GM23338 (cell line): ENCODE results near the gene TOX2. TPM values are rescaled to one million over a fixed set of nuclear protein-coding genes. Genes with fewer than 3 reads are reported as not detected.

Source experiments
- ATAC-seq: fragments of 200-7000 bp; cut with Tn5 transposase; 3 replicates; pipeline ENCODE4 v1.9.1; 2020
- DNase-seq: peaks from one replicate; pipeline ENCODE4 v3.0.0-alpha.2; 2015; ENCODE audit warnings: low spot score
- H2AFZ ChIP-seq: fragments of 200-600 bp; sonication (generic); 2 replicates; pipeline ENCODE4 v1.8.0; 2016; ENCODE audit warnings: antibody characterized with exemption, mild to moderate bottlenecking, moderate library complexity
- H3F3A ChIP-seq: fragments of 200-600 bp; sonication (generic); replicated peaks from 2 replicates; pipeline ENCODE4 v1.8.0; 2017; ENCODE audit warnings: antibody characterized with exemption, mixed run types, low read depth
- H3K27ac ChIP-seq: fragments of 200-600 bp; sonication (generic); 2 replicates; pipeline ENCODE4 v1.6.1; 2016; ENCODE audit warnings: low read depth
- H3K27me3 ChIP-seq: fragments of 200-600 bp; sonication (generic); 2 replicates; pipeline ENCODE4 v1.8.0; 2016; ENCODE audit warnings: mild to moderate bottlenecking, mixed run types, moderate library complexity; ENCODE audit not compliant: insufficient read depth
- H3K36me3 ChIP-seq: fragments of 200-600 bp; sonication (generic); 2 replicates; pipeline ENCODE4 v1.8.0; 2016; ENCODE audit warnings: mild to moderate bottlenecking; ENCODE audit not compliant: insufficient read depth
- H3K4me1 ChIP-seq: fragments of 200-600 bp; sonication (generic); 2 replicates; pipeline ENCODE4 v1.8.0; 2016; ENCODE audit warnings: mild to moderate bottlenecking, moderate library complexity; ENCODE audit not compliant: insufficient read depth
- H3K4me2 ChIP-seq: fragments of 200-600 bp; sonication (generic); 2 replicates; pipeline ENCODE4 v1.7.1; 2017; ENCODE audit warnings: mixed run types
- H3K4me3 ChIP-seq: fragments of 200-600 bp; sonication (generic); 2 replicates; pipeline ENCODE4 v1.6.1; 2016; ENCODE audit warnings: mixed run types
- H3K79me2 ChIP-seq: fragments of 200-600 bp; sonication (generic); replicated peaks from 2 replicates; pipeline ENCODE4 v1.8.0; 2017; ENCODE audit warnings: mild to moderate bottlenecking; ENCODE audit not compliant: insufficient read depth
- H3K9me2 ChIP-seq: fragments of 200-600 bp; sonication (generic); 2 replicates; pipeline ENCODE4 v1.8.0; 2017; ENCODE audit not compliant: insufficient read depth
- H4K20me1 ChIP-seq: fragments of 200-600 bp; sonication (generic); replicated peaks from 2 replicates; pipeline ENCODE4 v1.8.0; 2017; ENCODE audit warnings: mild to moderate bottlenecking; ENCODE audit not compliant: insufficient read depth
- H3K27ac Mint-ChIP-seq: 2 replicates; pipeline ENCODE4 v1.8.0; 2020; ENCODE audit warnings: inconsistent platforms, mild to moderate bottlenecking, moderate library complexity, mixed read lengths
- H3K27me3 Mint-ChIP-seq: 3 replicates; pipeline ENCODE4 v1.8.0; 2022; ENCODE audit warnings: low read depth, mild to moderate bottlenecking, moderate library complexity, mixed read lengths, inconsistent platforms; ENCODE audit not compliant: insufficient read depth, poor library complexity
- H3K36me3 Mint-ChIP-seq: 3 replicates; pipeline ENCODE4 v1.8.0; 2021; ENCODE audit warnings: low read depth, mild to moderate bottlenecking, inconsistent platforms, moderate library complexity, mixed read lengths
- H3K4me1 Mint-ChIP-seq: 3 replicates; pipeline ENCODE4 v1.8.0; 2020; ENCODE audit warnings: mild to moderate bottlenecking, inconsistent platforms, mixed read lengths
- H3K4me3 Mint-ChIP-seq: 3 replicates; pipeline ENCODE4 v1.8.0; 2021; ENCODE audit warnings: moderate library complexity, mild to moderate bottlenecking, inconsistent platforms, mixed read lengths
- H3K9me3 Mint-ChIP-seq: 3 replicates; pipeline ENCODE4 v1.8.0; 2020; ENCODE audit warnings: moderate library complexity, mild to moderate bottlenecking, inconsistent platforms, mixed read lengths
- CREB1 ChIP-seq: fragments of 250-450 bp; sonication (Bioruptor Pico); IDR thresholded peaks from 2 replicates; pipeline ENCODE4 v1.5.0; 2020; ENCODE audit warnings: low read depth, mild to moderate bottlenecking, moderate library complexity
- EZH2 ChIP-seq: fragments of 200-600 bp; sonication (generic); IDR thresholded peaks from one replicate; pipeline ENCODE4 v1.8.0; 2017; ENCODE audit warnings: antibody characterized with exemption, mild to moderate bottlenecking, low read depth; ENCODE audit not compliant: unreplicated experiment
- EZH2phosphoT487 ChIP-seq: fragments of 200-600 bp; sonication (generic); IDR thresholded peaks from one replicate; pipeline ENCODE4 v1.8.1; 2018; ENCODE audit warnings: antibody characterized with exemption; ENCODE audit not compliant: unreplicated experiment
- JUNB ChIP-seq: IDR thresholded peaks from one replicate; pipeline ENCODE4 v1.6.1; 2016; ENCODE audit warnings: antibody characterized with exemption; ENCODE audit not compliant: unreplicated experiment
- NANOG ChIP-seq: IDR thresholded peaks from 2 replicates; pipeline ENCODE4 v1.6.1; 2016; ENCODE audit warnings: antibody characterized with exemption, borderline replicate concordance
- POLR2AphosphoS5 ChIP-seq: IDR thresholded peaks from 2 replicates; pipeline ENCODE4 v1.6.1; 2016; ENCODE audit warnings: antibody characterized with exemption, low read depth
- STAT1 ChIP-seq: IDR thresholded peaks from one replicate; pipeline ENCODE4 v1.6.1; 2016; ENCODE audit warnings: antibody characterized with exemption; ENCODE audit not compliant: unreplicated experiment
- ZNF114 ChIP-seq: fragments of 250-450 bp; sonication (Bioruptor Pico); IDR thresholded peaks from 2 replicates; pipeline ENCODE4 v1.5.0; 2020; ENCODE audit warnings: mild to moderate bottlenecking, moderate library complexity
- ZNF331 ChIP-seq: fragments of 250-450 bp; sonication (Bioruptor Pico); IDR thresholded peaks from 2 replicates; pipeline ENCODE4 v1.5.0; 2020; ENCODE audit warnings: low read depth, mild to moderate bottlenecking, moderate library complexity
- polyA plus RNA-seq: library from polyadenylated mRNA; unstranded; fragments of >200 nt; fragmentation: Nextera tagmentation; extraction: Ambion mirVana; gene quantifications from 2 replicates; pipeline ENCODE4 v1.2.1, GENCODE V29; 2016
- total RNA-seq: library from RNA; depleted of rRNA; stranded (reverse); fragments of >200 nt; shearing (Covaris generic); gene quantifications from 2 replicates; pipeline ENCODE4 v1.2.3, GENCODE V29; 2014
- TF ChIP-seq, protein P1 (sequence below): IDR thresholded peaks from 2 replicates; pipeline ENCODE4 v1.6.1; 2016; ENCODE audit warnings: antibody characterized with exemption
- TF ChIP-seq, protein P2 (sequence below): fragments of 250-450 bp; sonication (Bioruptor Pico); IDR thresholded peaks from 2 replicates; pipeline ENCODE4 v1.5.0; 2020; ENCODE audit warnings: mild to moderate bottlenecking, moderate library complexity
- TF ChIP-seq, protein P3 (sequence below): IDR thresholded peaks from one replicate; pipeline ENCODE4 v1.6.1; 2018; ENCODE audit warnings: antibody characterized with exemption; ENCODE audit not compliant: unreplicated experiment
- TF ChIP-seq, protein P4 (sequence below), 2 experiments: fragments of 200-600 bp in 1 of 2; sonication (generic) in 1 of 2; conservative IDR thresholded peaks; 2 replicates each; pipeline versions ENCODE4 v1.5.1 to v1.6.1; 2016 to 2017; ENCODE audit warnings: antibody characterized with exemption in 2 of 2, low read depth in 2 of 2, mild to moderate bottlenecking in 2 of 2, moderate library complexity in 1 of 2

TOX2 gene
- total and polyA plus RNA-seq, 2 experiments from 2014 or later: 1.4 to 1.5 TPM

DNA sequence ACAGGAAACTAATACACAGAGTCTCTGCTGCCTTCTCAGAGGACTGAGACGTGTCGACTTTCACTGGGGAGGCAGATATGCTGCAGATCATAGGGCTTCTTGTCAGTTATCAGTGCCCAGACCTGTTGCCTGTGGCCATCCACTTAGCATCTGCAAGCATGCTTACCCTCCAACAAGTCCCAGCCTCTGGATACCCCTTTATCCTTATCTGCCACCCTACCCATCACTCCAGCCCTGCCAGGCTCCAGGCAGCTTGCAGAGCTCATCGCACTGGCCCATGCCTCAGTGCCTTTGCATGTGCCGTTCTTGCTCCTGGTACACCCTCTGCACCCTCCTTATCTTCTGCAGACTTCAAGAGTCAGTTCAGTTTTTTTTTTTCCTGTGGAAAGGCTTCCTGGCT lies 119.2 kb downstream of the TOX2 start:
- Histone ChIP-seq H3K27ac (no peak overlapping the region), H3K27me3 (no peaks in the 10 kb centered on the region), H3K4me1 (no peaks in the 10 kb centered on the region), H3K4me2 (no peak overlapping the region), H3F3A (no peaks in the 10 kb centered on the region), H3K4me3 (no peak overlapping the region), H2AFZ (no peak overlapping the region), H3K9me2 (no peaks in the 10 kb centered on the region), H4K20me1 (no peaks in the 10 kb centered on the region), H3K79me2 (no peaks in the 10 kb centered on the region), H3K36me3 (no peaks in the 10 kb centered on the region)
- Mint-ChIP-seq H3K27me3 (peaks cover 10% of the 10 kb centered on the region), H3K4me1 (peaks cover 10% of the 10 kb centered on the region; the same call in 2 of the 3 replicates), H3K36me3 (no peaks in the 10 kb centered on the region; the same call in 2 of the 3 replicates), H3K9me3 (no peaks in the 10 kb centered on the region), H3K27ac (no peak overlapping the region), H3K4me3 (no peak overlapping the region)
- DNase-seq (no peak), ATAC-seq (no peak)
- TF ChIP-seq STAT1 (no peak), EZH2 (no peak), POLR2AphosphoS5 (no peak), ZNF331 (CRISPR knock-in tag) (no peak), EZH2phosphoT487 (no peak), ZNF114 (CRISPR knock-in tag) (no peak), NANOG (no peak), JUNB (no peak), CREB1 (no peak)
- TF ChIP-seq, protein P1, sequence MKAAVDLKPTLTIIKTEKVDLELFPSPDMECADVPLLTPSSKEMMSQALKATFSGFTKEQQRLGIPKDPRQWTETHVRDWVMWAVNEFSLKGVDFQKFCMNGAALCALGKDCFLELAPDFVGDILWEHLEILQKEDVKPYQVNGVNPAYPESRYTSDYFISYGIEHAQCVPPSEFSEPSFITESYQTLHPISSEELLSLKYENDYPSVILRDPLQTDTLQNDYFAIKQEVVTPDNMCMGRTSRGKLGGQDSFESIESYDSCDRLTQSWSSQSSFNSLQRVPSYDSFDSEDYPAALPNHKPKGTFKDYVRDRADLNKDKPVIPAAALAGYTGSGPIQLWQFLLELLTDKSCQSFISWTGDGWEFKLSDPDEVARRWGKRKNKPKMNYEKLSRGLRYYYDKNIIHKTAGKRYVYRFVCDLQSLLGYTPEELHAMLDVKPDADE: no peak
- TF ChIP-seq, protein P2, sequence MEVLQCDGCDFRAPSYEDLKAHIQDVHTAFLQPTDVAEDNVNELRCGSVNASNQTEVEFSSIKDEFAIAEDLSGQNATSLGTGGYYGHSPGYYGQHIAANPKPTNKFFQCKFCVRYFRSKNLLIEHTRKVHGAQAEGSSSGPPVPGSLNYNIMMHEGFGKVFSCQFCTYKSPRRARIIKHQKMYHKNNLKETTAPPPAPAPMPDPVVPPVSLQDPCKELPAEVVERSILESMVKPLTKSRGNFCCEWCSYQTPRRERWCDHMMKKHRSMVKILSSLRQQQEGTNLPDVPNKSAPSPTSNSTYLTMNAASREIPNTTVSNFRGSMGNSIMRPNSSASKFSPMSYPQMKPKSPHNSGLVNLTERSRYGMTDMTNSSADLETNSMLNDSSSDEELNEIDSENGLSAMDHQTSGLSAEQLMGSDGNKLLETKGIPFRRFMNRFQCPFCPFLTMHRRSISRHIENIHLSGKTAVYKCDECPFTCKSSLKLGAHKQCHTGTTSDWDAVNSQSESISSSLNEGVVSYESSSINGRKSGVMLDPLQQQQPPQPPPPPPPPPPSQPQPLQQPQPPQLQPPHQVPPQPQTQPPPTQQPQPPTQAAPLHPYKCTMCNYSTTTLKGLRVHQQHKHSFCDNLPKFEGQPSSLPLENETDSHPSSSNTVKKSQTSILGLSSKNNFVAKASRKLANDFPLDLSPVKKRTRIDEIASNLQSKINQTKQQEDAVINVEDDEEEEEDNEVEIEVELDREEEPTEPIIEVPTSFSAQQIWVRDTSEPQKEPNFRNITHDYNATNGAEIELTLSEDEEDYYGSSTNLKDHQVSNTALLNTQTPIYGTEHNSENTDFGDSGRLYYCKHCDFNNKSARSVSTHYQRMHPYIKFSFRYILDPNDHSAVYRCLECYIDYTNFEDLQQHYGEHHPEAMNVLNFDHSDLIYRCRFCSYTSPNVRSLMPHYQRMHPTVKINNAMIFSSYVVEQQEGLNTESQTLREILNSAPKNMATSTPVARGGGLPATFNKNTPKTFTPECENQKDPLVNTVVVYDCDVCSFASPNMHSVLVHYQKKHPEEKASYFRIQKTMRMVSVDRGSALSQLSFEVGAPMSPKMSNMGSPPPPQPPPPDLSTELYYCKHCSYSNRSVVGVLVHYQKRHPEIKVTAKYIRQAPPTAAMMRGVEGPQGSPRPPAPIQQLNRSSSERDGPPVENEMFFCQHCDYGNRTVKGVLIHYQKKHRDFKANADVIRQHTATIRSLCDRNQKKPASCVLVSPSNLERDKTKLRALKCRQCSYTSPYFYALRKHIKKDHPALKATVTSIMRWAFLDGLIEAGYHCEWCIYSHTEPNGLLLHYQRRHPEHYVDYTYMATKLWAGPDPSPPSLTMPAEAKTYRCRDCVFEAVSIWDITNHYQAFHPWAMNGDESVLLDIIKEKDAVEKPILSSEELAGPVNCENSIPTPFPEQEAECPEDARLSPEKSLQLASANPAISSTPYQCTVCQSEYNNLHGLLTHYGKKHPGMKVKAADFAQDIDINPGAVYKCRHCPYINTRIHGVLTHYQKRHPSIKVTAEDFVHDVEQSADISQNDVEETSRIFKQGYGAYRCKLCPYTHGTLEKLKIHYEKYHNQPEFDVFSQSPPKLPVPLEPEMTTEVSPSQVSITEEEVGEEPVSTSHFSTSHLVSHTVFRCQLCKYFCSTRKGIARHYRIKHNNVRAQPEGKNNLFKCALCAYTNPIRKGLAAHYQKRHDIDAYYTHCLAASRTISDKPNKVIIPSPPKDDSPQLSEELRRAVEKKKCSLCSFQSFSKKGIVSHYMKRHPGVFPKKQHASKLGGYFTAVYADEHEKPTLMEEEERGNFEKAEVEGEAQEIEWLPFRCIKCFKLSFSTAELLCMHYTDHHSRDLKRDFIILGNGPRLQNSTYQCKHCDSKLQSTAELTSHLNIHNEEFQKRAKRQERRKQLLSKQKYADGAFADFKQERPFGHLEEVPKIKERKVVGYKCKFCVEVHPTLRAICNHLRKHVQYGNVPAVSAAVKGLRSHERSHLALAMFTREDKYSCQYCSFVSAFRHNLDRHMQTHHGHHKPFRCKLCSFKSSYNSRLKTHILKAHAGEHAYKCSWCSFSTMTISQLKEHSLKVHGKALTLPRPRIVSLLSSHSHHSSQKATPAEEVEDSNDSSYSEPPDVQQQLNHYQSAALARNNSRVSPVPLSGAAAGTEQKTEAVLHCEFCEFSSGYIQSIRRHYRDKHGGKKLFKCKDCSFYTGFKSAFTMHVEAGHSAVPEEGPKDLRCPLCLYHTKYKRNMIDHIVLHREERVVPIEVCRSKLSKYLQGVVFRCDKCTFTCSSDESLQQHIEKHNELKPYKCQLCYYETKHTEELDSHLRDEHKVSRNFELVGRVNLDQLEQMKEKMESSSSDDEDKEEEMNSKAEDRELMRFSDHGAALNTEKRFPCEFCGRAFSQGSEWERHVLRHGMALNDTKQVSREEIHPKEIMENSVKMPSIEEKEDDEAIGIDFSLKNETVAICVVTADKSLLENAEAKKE (CRISPR knock-in tag): no peak
- TF ChIP-seq, protein P3, sequence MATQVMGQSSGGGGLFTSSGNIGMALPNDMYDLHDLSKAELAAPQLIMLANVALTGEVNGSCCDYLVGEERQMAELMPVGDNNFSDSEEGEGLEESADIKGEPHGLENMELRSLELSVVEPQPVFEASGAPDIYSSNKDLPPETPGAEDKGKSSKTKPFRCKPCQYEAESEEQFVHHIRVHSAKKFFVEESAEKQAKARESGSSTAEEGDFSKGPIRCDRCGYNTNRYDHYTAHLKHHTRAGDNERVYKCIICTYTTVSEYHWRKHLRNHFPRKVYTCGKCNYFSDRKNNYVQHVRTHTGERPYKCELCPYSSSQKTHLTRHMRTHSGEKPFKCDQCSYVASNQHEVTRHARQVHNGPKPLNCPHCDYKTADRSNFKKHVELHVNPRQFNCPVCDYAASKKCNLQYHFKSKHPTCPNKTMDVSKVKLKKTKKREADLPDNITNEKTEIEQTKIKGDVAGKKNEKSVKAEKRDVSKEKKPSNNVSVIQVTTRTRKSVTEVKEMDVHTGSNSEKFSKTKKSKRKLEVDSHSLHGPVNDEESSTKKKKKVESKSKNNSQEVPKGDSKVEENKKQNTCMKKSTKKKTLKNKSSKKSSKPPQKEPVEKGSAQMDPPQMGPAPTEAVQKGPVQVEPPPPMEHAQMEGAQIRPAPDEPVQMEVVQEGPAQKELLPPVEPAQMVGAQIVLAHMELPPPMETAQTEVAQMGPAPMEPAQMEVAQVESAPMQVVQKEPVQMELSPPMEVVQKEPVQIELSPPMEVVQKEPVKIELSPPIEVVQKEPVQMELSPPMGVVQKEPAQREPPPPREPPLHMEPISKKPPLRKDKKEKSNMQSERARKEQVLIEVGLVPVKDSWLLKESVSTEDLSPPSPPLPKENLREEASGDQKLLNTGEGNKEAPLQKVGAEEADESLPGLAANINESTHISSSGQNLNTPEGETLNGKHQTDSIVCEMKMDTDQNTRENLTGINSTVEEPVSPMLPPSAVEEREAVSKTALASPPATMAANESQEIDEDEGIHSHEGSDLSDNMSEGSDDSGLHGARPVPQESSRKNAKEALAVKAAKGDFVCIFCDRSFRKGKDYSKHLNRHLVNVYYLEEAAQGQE: no peak
- TF ChIP-seq, protein P4, sequence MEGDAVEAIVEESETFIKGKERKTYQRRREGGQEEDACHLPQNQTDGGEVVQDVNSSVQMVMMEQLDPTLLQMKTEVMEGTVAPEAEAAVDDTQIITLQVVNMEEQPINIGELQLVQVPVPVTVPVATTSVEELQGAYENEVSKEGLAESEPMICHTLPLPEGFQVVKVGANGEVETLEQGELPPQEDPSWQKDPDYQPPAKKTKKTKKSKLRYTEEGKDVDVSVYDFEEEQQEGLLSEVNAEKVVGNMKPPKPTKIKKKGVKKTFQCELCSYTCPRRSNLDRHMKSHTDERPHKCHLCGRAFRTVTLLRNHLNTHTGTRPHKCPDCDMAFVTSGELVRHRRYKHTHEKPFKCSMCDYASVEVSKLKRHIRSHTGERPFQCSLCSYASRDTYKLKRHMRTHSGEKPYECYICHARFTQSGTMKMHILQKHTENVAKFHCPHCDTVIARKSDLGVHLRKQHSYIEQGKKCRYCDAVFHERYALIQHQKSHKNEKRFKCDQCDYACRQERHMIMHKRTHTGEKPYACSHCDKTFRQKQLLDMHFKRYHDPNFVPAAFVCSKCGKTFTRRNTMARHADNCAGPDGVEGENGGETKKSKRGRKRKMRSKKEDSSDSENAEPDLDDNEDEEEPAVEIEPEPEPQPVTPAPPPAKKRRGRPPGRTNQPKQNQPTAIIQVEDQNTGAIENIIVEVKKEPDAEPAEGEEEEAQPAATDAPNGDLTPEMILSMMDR (conservative IDR thresholded peaks at IDR 0.05; ENCODE audit: low read depth in 2 of 2): no peak
